ENCODE results near the gene ZSWIM6. TPM values are rescaled to one million over a fixed set of nuclear protein-coding genes. Genes with fewer than 3 reads are reported as not detected.
"Not testable (repeated sequence)": the region's sequence is repeated elsewhere in the genome, so short reads cannot be mapped to it uniquely, and the experiment has no call there.

The ZSWIM6 gene
- total RNA-seq, 1 donor, result 6.9 TPM

- TF ChIP-seq CTCF (IDR thresholded peaks at IDR 0.05; ENCODE audit: insufficient read depth, low read length), result no peak
- H3K4me3 ChIP-seq (ENCODE audit: low read depth, low read length), result no peak overlapping the region
- peak; percentile 92 for DNase-seq (ENCODE audit: low read depth)
Measured at GRCh38 chr5:61409568-61409967, 77.5 kb downstream of the ZSWIM6 start.

GRCh38 chr5:61410811-61411210 is 78.8 kb downstream of the ZSWIM6 start:
- TF ChIP-seq CTCF (IDR thresholded peaks at IDR 0.05; ENCODE audit: insufficient read depth, low read length), result no peak
- DNase-seq (ENCODE audit: low read depth), result no peak
- H3K4me3 ChIP-seq (ENCODE audit: low read depth, low read length), result no peak overlapping the region

GRCh38 chr5:61412361-61412760 is 80.3 kb downstream of the ZSWIM6 start:
- TF ChIP-seq CTCF (IDR thresholded peaks at IDR 0.05; ENCODE audit: insufficient read depth, low read length), result no peak
- H3K4me3 ChIP-seq (ENCODE audit: low read depth, low read length), result no peak overlapping the region
- no peak for DNase-seq (ENCODE audit: low read depth)

GRCh38 chr5:61413205-61413604 is 81.1 kb downstream of the ZSWIM6 start:
- not testable (repeated sequence) for DNase-seq (ENCODE audit: low read depth); H3K4me3 ChIP-seq (ENCODE audit: low read depth, low read length)

- TF ChIP-seq CTCF (IDR thresholded peaks at IDR 0.05; ENCODE audit: insufficient read depth, low read length), result no peak
- no peak overlapping the region for H3K4me3 ChIP-seq (ENCODE audit: low read depth, low read length)
- no peak for DNase-seq (ENCODE audit: low read depth)
Measured at GRCh38 chr5:61414806-61415205, 82.7 kb downstream of the ZSWIM6 start.

- no peak for TF ChIP-seq CTCF (IDR thresholded peaks at IDR 0.05; ENCODE audit: insufficient read depth, low read length)
- no peak overlapping the region for H3K4me3 ChIP-seq (ENCODE audit: low read depth, low read length)
- peak; percentile 37 for DNase-seq (ENCODE audit: low read depth)
Measured at GRCh38 chr5:61416010-61416409, 84.0 kb downstream of the ZSWIM6 start.

GRCh38 chr5:61416420-61416819 is 84.4 kb downstream of the ZSWIM6 start:
- no peak for TF ChIP-seq CTCF (IDR thresholded peaks at IDR 0.05; ENCODE audit: insufficient read depth, low read length)
- H3K4me3 ChIP-seq (ENCODE audit: low read depth, low read length), result no peak overlapping the region
- no peak for DNase-seq (ENCODE audit: low read depth)
